NCI-H345 treated with DMSO at 0.1 percent for 48 hours (cell line): ENCODE results near the gene VDR.
"Not testable (repeated sequence)": the region's sequence is repeated elsewhere in the genome, so short reads cannot be mapped to it uniquely, and the experiment has no call there.

ENCODE experiments used
- DNase-seq: peaks from one replicate; lab custom pipeline; 2025; ENCODE audit not compliant: unreplicated experiment; lab: John Stamatoyannopoulos, UW

VDR gene

GRCh38 chr12:47850153-47851084 is 54.4 kb downstream of the VDR start:
- DNase-seq, result no peak

GRCh38 chr12:47849261-47849660 is 55.5 kb downstream of the VDR start:
- no peak for DNase-seq

DNA sequence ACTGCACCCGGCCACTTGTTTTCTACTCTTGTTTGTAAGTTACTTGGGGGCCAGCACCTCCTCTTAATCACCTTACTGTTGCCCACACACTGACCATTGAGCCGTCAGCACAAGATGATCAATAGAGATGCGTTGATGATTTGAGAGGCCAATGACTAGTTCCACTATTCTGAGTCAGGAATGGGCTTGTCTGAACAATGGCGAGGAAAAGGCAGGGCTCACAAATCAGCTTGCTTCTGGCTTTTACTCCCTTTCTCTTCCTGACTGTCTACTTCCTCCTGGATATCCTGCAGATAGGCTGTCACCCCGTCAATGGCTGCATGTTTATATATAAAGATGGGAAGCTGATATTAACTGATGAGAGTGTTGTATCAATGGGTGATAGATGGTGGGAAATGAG is 55.9 kb downstream of the VDR start:
- no peak for DNase-seq

- no peak for DNase-seq
Observed at GRCh38 chr12:47846294-47846996, 58.3 kb downstream of the VDR start.

GRCh38 chr12:47845081-47845480 is 59.7 kb downstream of the VDR start:
- no peak for DNase-seq

GRCh38 chr12:47844264-47845019 is 60.4 kb downstream of the VDR start:
- no peak for DNase-seq

- no peak for DNase-seq
Observed at GRCh38 chr12:47843226-47843980, 61.4 kb downstream of the VDR start.

GRCh38 chr12:47842543-47842942 is 62.3 kb downstream of the VDR start:
- not testable (repeated sequence) for DNase-seq

GRCh38 chr12:47841910-47842309 is 62.9 kb downstream of the VDR start:
- no peak for DNase-seq

DNA sequence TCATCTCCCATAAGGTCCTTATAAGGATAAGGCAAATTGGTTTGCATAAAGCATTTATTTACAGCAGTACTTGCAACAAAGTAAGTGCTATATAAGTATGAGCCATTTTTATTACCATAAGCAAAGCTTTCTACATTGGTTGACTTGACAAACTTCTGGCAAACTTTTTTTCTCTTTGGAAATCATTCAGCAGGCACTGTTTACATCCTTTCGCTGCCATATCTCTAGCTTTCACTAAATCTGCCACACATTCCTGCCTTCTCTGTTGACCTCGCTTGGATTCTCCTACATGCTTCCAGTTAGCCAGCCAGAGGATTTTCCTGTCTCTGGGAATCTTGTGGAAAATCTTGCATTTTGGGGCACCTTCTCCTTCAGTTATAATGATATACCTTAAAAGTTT is 63.3 kb downstream of the VDR start:
- DNase-seq, result no peak

- DNase-seq, result no peak
Observed at GRCh38 chr12:47840571-47840970, 64.2 kb downstream of the VDR start.

DNA sequence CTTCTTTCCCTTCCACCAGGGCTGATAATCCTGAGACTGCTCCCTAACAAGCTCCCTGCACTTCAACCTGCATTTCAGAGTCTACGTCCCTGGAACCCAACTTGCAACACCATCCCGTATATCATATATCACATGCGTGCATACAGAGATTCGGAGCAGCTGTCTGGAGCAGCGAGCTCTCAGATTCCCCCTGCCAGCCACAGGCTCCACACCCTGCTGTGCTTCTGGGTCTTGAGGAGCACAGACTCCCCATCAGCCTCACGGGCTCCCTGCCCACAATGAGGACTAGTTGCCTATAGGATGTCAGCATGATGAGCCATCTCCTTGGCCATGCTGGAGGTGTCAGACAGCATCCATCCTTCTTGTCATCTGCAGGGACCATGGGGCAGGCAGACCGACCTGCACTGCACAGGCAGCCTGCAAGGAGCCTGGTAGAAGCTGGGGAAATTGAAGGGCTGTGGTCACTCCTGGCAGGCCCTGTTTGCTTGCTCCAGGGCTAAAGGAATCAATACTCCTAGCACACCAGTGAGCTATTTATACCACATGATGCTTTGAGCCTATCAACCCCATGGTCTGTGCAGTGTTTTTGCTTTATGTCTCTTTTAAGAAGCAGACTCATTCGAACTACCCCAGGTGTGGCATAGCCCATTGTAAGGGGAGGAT is 65.4 kb downstream of the VDR start:
- no peak for DNase-seq

GRCh38 chr12:47838286-47838931 is 66.4 kb downstream of the VDR start:
- DNase-seq, result no peak

- DNase-seq, result no peak
Observed at GRCh38 chr12:47837190-47838171, 67.3 kb downstream of the VDR start.

DNA sequence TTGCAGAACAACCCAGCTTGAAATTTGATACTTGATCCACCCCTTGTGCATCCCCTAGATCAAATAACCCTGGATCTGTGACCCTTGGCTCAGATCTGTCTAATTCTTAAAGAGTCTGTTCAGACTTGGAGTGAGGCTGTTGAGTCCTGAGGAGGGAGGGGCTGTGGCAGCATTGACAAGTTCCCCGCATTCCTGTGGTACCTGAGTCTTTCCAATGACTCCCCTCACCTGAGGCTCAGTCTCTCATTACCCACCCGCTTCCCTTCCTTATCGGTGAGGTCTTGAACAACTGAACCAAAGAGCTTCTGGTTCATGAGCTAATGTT is 69.0 kb downstream of the VDR start:
- no peak for DNase-seq

- DNase-seq, result no peak
Observed at GRCh38 chr12:47835006-47835830, 69.6 kb downstream of the VDR start.

- no peak for DNase-seq
Observed at GRCh38 chr12:47834199-47834903, 70.4 kb downstream of the VDR start.
